Thyroid gland (tissue), 4 donors: ENCODE results near the gene RNU2-63P. TPM values are rescaled to one million over a fixed set of nuclear protein-coding genes. Genes with fewer than 3 reads are reported as not detected.
A peak's percentile ranks its signal among the peaks of the same experiment; 100 is the strongest.
"Not testable (repeated sequence)": the region's sequence is repeated elsewhere in the genome, so short reads cannot be mapped to it uniquely, and the experiment has no call there.

Source experiments
- DNase-seq, 2 donors: peaks; one replicate each; pipeline ENCODE4 v3.0.0-alpha.2; 2019
- H3K27ac ChIP-seq, 3 donors: fragments of 200-600 bp; sonication (generic); 1 replicate in 2 of 3; 2 replicates in 1 of 3; pipeline ENCODE4 v1.5.1; 2016 to 2019; ENCODE audit warnings: mild to moderate bottlenecking in 1 of 3, moderate library complexity in 1 of 3
- H3K27me3 ChIP-seq: fragments of 200-600 bp; sonication (generic); one replicate; pipeline ENCODE4 v1.5.1; 2019
- H3K36me3 ChIP-seq, 2 donors: fragments of 200-600 bp; sonication (generic); one replicate each; pipeline ENCODE4 v1.5.1; 2016 to 2019
- H3K4me1 ChIP-seq, 2 donors: fragments of 200-600 bp; sonication (generic); one replicate each; pipeline ENCODE4 v1.5.1; 2017 to 2019
- H3K4me3 ChIP-seq, 3 donors: fragments of 200-600 bp; sonication (generic); replicated peaks in 1 of 3; 1 replicate in 2 of 3; 2 replicates in 1 of 3; pipeline ENCODE4 v1.5.1; 2016; ENCODE audit warnings: mild to moderate bottlenecking in 1 of 3
- H3K9me3 ChIP-seq: fragments of 200-600 bp; sonication (generic); one replicate; pipeline ENCODE4 v1.5.1; 2017
- POLR2A ChIP-seq, 2 donors: fragments of 450-650 bp; IDR thresholded peaks; one replicate each; pipeline ENCODE4 v1.6.1; 2017; ENCODE audit warnings: antibody characterized with exemption in 2 of 2, mild to moderate bottlenecking in 2 of 2, moderate library complexity in 1 of 2
- WGBS, 2 donors: methylation state at CpG; one replicate each; pipeline ENCODE4 v1.1.5; 2017; 5-methylcytosine and 5-hydroxymethylcytosine counted together
- intact Hi-C: fragments of 100-400 bp; cut with DNase I; formaldehyde crosslinking; loops from one replicate; pipeline ENCODE4 v1.15.1; 2023
- total RNA-seq, 4 donors: library from RNA; depleted of rRNA; stranded (reverse); fragments of >200 nt; gene quantifications; one replicate each; pipeline ENCODE4 v1.2.3, GENCODE V29; 2016
- TF ChIP-seq, protein P1 (sequence below), 6 experiments: fragments of 200-600 bp in 3 of 6; fragments of 450-650 bp in 3 of 6; sonication (generic) in 3 of 6; IDR thresholded peaks; one replicate each; pipeline ENCODE4 v1.5.1; 2016 to 2019; ENCODE audit warnings: antibody characterized with exemption in 6 of 6, mild to moderate bottlenecking in 2 of 6, inconsistent platforms in 1 of 6, moderate library complexity in 1 of 6

Gene RNU2-63P
- total RNA-seq, 4 donors from 2014 or later = not detected

GRCh38 chr2:88053934-88054781 lies 37.8 kb upstream of the RNU2-63P start:
- Histone ChIP-seq H3K36me3 (no peaks in the 10 kb centered on the region), H3K9me3 (no peaks in the 10 kb centered on the region), H3K27me3 (no peaks in the 10 kb centered on the region), H3K27ac (peak overlapping the region; percentile 94 to 97 (median 97)), H3K4me3 (peak overlapping the region; percentile 65 to 93 (median 84)), H3K4me1 (peaks cover 12 to 19% of the 10 kb centered on the region in 2 donors)
- TF ChIP-seq, protein P1, sequence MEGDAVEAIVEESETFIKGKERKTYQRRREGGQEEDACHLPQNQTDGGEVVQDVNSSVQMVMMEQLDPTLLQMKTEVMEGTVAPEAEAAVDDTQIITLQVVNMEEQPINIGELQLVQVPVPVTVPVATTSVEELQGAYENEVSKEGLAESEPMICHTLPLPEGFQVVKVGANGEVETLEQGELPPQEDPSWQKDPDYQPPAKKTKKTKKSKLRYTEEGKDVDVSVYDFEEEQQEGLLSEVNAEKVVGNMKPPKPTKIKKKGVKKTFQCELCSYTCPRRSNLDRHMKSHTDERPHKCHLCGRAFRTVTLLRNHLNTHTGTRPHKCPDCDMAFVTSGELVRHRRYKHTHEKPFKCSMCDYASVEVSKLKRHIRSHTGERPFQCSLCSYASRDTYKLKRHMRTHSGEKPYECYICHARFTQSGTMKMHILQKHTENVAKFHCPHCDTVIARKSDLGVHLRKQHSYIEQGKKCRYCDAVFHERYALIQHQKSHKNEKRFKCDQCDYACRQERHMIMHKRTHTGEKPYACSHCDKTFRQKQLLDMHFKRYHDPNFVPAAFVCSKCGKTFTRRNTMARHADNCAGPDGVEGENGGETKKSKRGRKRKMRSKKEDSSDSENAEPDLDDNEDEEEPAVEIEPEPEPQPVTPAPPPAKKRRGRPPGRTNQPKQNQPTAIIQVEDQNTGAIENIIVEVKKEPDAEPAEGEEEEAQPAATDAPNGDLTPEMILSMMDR (IDR thresholded peaks at IDR 0.05) = no peak
- no peak for TF ChIP-seq POLR2A (IDR thresholded peaks at IDR 0.05)
- WGBS, 2 donors = 48 to 57% methylated on average over 10 of the region's 10 CpGs
- intact Hi-C loops = no loop called here
- DNase-seq = no peak

GRCh38 chr2:88053296-88053695 lies 36.9 kb upstream of the RNU2-63P start:
- Histone ChIP-seq H3K27me3 (no peaks in the 10 kb centered on the region), H3K9me3 (no peaks in the 10 kb centered on the region), H3K4me3 (no peak overlapping the region), H3K27ac (peak overlapping the region in 1 of 3 donors; percentile 97), H3K36me3 (no peaks in the 10 kb centered on the region), H3K4me1 (peaks cover 12 to 19% of the 10 kb centered on the region in 2 donors)
- intact Hi-C loops = no loop called here
- DNase-seq = no peak
- WGBS, 2 donors = 18 to 37% methylated on average over 1 of the region's 1 CpG
- TF ChIP-seq, protein P1 (IDR thresholded peaks at IDR 0.05) = no peak
- TF ChIP-seq POLR2A (IDR thresholded peaks at IDR 0.05) = no peak

DNA sequence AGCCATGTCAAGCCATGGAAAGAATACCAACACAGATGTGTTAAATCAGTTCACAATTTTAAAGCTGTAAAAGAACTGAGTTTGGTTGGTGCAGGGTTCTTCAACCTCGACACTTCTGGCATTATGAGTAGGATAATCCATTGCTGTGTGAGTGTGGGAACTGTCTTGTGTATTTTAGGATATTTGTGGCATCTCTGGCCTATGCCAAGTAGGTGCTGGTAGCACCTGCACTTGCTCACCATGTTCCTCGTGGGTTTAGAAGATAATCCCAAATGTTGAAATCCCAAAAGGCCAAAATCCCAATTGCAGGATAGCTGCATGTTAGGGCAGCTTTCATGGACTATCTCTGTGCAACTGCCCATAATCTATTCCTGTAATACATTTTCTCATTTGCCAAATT lies 35.4 kb upstream of the RNU2-63P start:
- no peak overlapping the region for H3K27ac ChIP-seq
- TF ChIP-seq, protein P1 (IDR thresholded peaks at IDR 0.05) = no peak
- TF ChIP-seq POLR2A (IDR thresholded peaks at IDR 0.05) = no peak
- intact Hi-C loops = no loop called here
- H3K9me3 ChIP-seq = no peaks in the 10 kb centered on the region
- H3K36me3 ChIP-seq = no peaks in the 10 kb centered on the region
- H3K27me3 ChIP-seq = no peaks in the 10 kb centered on the region
- H3K4me1 ChIP-seq = peaks cover 12 to 19% of the 10 kb centered on the region in 2 donors
- no peak overlapping the region for H3K4me3 ChIP-seq
- 87 to 88% methylated on average over 2 of the region's 2 CpGs for WGBS, 2 donors
- no peak for DNase-seq

- no peaks in the 10 kb centered on the region for H3K36me3 ChIP-seq
- no peaks in the 10 kb centered on the region for H3K9me3 ChIP-seq
- intact Hi-C loops = no loop called here
- no peaks in the 10 kb centered on the region for H3K27me3 ChIP-seq
- H3K4me3 ChIP-seq = no peak overlapping the region
- no peak overlapping the region for H3K27ac ChIP-seq
- 83 to 91% methylated on average over 1 of the region's 1 CpG for WGBS, 2 donors
- no peak for DNase-seq
- no peak for TF ChIP-seq POLR2A (IDR thresholded peaks at IDR 0.05)
- TF ChIP-seq, protein P1 (IDR thresholded peaks at IDR 0.05) = no peak
- peaks cover 10 to 13% of the 10 kb centered on the region in 2 donors for H3K4me1 ChIP-seq
These were observed 33.3 kb upstream of the RNU2-63P start for GRCh38 chr2:88049622-88050021.

- Histone ChIP-seq H3K27me3 (no peaks in the 10 kb centered on the region), H3K9me3 (no peaks in the 10 kb centered on the region), H3K36me3 (no peaks in the 10 kb centered on the region), H3K27ac (no peak overlapping the region), H3K4me1 (peaks cover 0 to 4% of the 10 kb centered on the region in 2 donors), H3K4me3 (no peak overlapping the region)
- TF ChIP-seq POLR2A (IDR thresholded peaks at IDR 0.05) = no peak
- no peak for DNase-seq
- intact Hi-C loops = no loop called here
- whole genome bisulfite sequencing, 2 donors = 91 to 94% methylated on average over 3 of the region's 3 CpGs
These were observed 32.2 kb upstream of the RNU2-63P start for GRCh38 chr2:88048541-88048940.

- WGBS, 2 donors = 95% methylated on average over 6 of the region's 6 CpGs
- intact Hi-C loops, H3K36me3 ChIP-seq, H3K4me3 ChIP-seq, H3K27me3 ChIP-seq, H3K4me1 ChIP-seq, DNase-seq, H3K27ac ChIP-seq, H3K9me3 ChIP-seq: not testable (repeated sequence)
These were observed 29.2 kb upstream of the RNU2-63P start for GRCh38 chr2:88045561-88045960.
